Ascending aorta (tissue), 2 donors: Measurements from ENCODE around the gene SNED1. TPM values are rescaled to one million over a fixed set of nuclear protein-coding genes. Genes with fewer than 3 reads are reported as not detected.
"Not testable (repeated sequence)": the region's sequence is repeated elsewhere in the genome, so short reads cannot be mapped to it uniquely, and the experiment has no call there.

ENCODE experiments used
- DNase-seq, 2 donors: peaks; one replicate each; pipeline ENCODE4 v3.0.0-alpha.2; 2019; ENCODE audit warnings: low spot score in 2 of 2
- H3K27ac ChIP-seq, 2 donors: fragments of 200-600 bp; sonication (generic); one replicate each; pipeline ENCODE4 v1.5.1; 2016 to 2017; ENCODE audit warnings: mild to moderate bottlenecking in 1 of 2
- H3K27me3 ChIP-seq: fragments of 200-600 bp; sonication (generic); one replicate; pipeline ENCODE4 v1.5.1; 2017
- H3K36me3 ChIP-seq, 2 donors: fragments of 200-600 bp; sonication (generic); one replicate each; pipeline ENCODE4 v1.5.1; 2016
- H3K4me1 ChIP-seq, 2 donors: fragments of 200-600 bp; sonication (generic); one replicate each; pipeline ENCODE4 v1.5.1; 2016 to 2017; ENCODE audit warnings: mild to moderate bottlenecking in 1 of 2
- H3K4me3 ChIP-seq, 2 donors: fragments of 200-600 bp; sonication (generic); one replicate each; pipeline ENCODE4 v1.5.1; 2016 to 2017; ENCODE audit warnings: mild to moderate bottlenecking in 1 of 2
- H3K9me3 ChIP-seq, 2 donors: fragments of 200-600 bp; sonication (generic); one replicate each; pipeline ENCODE4 v1.5.1; 2016
- CTCF ChIP-seq, 3 experiments: fragments of 200-600 bp in 2 of 3; fragments of 450-650 bp in 1 of 3; sonication (generic) in 2 of 3; IDR thresholded peaks; one replicate each; pipeline ENCODE4 v1.5.1; 2016 to 2019; ENCODE audit warnings: antibody characterized with exemption in 3 of 3, mild to moderate bottlenecking in 1 of 3, moderate library complexity in 1 of 3
- intact Hi-C: fragments of 100-400 bp; cut with DNase I; formaldehyde crosslinking; loops from one replicate; pipeline ENCODE4 v1.15.1; 2023
- total RNA-seq: library from RNA; depleted of rRNA; stranded (reverse); fragments of >200 nt; gene quantifications from one replicate; pipeline ENCODE4 v1.1.0, GENCODE V29; 2016

SNED1 gene
- total RNA-seq, 1 donor from 2014 or later: 84.3 TPM

- H3K36me3 ChIP-seq: peaks cover 93% of the 10 kb centered on the region in 2 donors
- H3K27me3 ChIP-seq: no peaks in the 10 kb centered on the region
- no peak overlapping the region for H3K27ac ChIP-seq
- H3K4me3 ChIP-seq: no peak overlapping the region
- TF ChIP-seq CTCF (IDR thresholded peaks at IDR 0.05): no peak
- no peaks in the 10 kb centered on the region for H3K9me3 ChIP-seq
- H3K4me1 ChIP-seq: no peaks in the 10 kb centered on the region
- intact Hi-C loops: no loop called here
- DNase-seq: no peak
These were observed 92.8 kb downstream of the SNED1 start for GRCh38 chr2:241091201-241091600.

- no peaks in the 10 kb centered on the region for H3K27me3 ChIP-seq
- TF ChIP-seq CTCF (IDR thresholded peaks at IDR 0.05): no peak
- H3K27ac ChIP-seq: no peak overlapping the region
- H3K4me1 ChIP-seq: no peaks in the 10 kb centered on the region
- peaks cover 92 to 93% of the 10 kb centered on the region in 2 donors for H3K36me3 ChIP-seq
- intact Hi-C loops: no loop called here
- DNase-seq: no peak
- H3K9me3 ChIP-seq: no peaks in the 10 kb centered on the region
- H3K4me3 ChIP-seq: no peak overlapping the region
These were observed 93.5 kb downstream of the SNED1 start for GRCh38 chr2:241091734-241092445.

GRCh38 chr2:241092677-241093076 lies 94.3 kb downstream of the SNED1 start:
- Histone ChIP-seq H3K4me3 (no peak overlapping the region), H3K27me3 (no peaks in the 10 kb centered on the region), H3K27ac (no peak overlapping the region), H3K4me1 (no peaks in the 10 kb centered on the region), H3K36me3 (peaks cover 85 to 93% of the 10 kb centered on the region in 2 donors), H3K9me3 (no peaks in the 10 kb centered on the region)
- DNase-seq: no peak
- no peak for TF ChIP-seq CTCF (IDR thresholded peaks at IDR 0.05)
- intact Hi-C loops: no loop called here

GRCh38 chr2:241093133-241093781 lies 94.8 kb downstream of the SNED1 start:
- H3K9me3 ChIP-seq, H3K27me3 ChIP-seq, H3K4me1 ChIP-seq, H3K4me3 ChIP-seq, H3K27ac ChIP-seq, intact Hi-C loops: not testable (repeated sequence)
- H3K36me3 ChIP-seq: peaks cover 79 to 89% of the 10 kb centered on the region in 2 donors
- DNase-seq: peak in 1 of 2 donors; percentile 30

GRCh38 chr2:241094172-241094571 lies 95.8 kb downstream of the SNED1 start:
- Histone ChIP-seq H3K27me3 (no peaks in the 10 kb centered on the region), H3K4me3 (no peak overlapping the region), H3K27ac (no peak overlapping the region), H3K9me3 (no peaks in the 10 kb centered on the region), H3K36me3 (peaks cover 70 to 89% of the 10 kb centered on the region in 2 donors), H3K4me1 (no peaks in the 10 kb centered on the region)
- TF ChIP-seq CTCF (IDR thresholded peaks at IDR 0.05): no peak
- DNase-seq: no peak
- intact Hi-C loops: no loop called here

- no peak for TF ChIP-seq CTCF (IDR thresholded peaks at IDR 0.05)
- Histone ChIP-seq H3K4me3 (no peak overlapping the region), H3K27me3 (no peaks in the 10 kb centered on the region), H3K27ac (no peak overlapping the region), H3K9me3 (no peaks in the 10 kb centered on the region), H3K4me1 (no peaks in the 10 kb centered on the region), H3K36me3 (peaks cover 68 to 89% of the 10 kb centered on the region in 2 donors)
- intact Hi-C loops: no loop called here
- no peak for DNase-seq
These were observed 96.6 kb downstream of the SNED1 start for GRCh38 chr2:241094924-241095420.
